HCT116 (cell line): Measurements from ENCODE around the gene CST6. TPM values are rescaled to one million over a fixed set of nuclear protein-coding genes. Genes with fewer than 3 reads are reported as not detected.

Experiments
- ATAC-seq: fragments of 200-7000 bp; cut with Tn5 transposase; 2 replicates; pipeline ENCODE4 v1.9.1; 2020; ENCODE audit warnings: mild to moderate bottlenecking, moderate library complexity
- BruUV-seq: library from RNA; stranded (reverse); fragments of 400-500 nt; replicated peaks from 2 replicates; lab custom pipeline; 2021; lab: Mats Ljungman, UMichigan
- CTCF ChIA-PET: fragments of 300-600 bp; sonication (Branson Sonifier 250); formaldehyde crosslinking; loops from one replicate; lab custom pipeline; 2021; ENCODE audit warnings: antibody characterized with exemption; lab: Charles Lee
- POLR2A ChIA-PET: fragments of 300-600, 350-600 bp; sonication (Branson Sonifier 250); formaldehyde crosslinking; loops from one replicate; lab custom pipeline; 2021; ENCODE audit warnings: antibody characterized with exemption; lab: Charles Lee
- RAD21 ChIA-PET, 2 experiments: fragments of 300-600 bp; sonication (Branson Sonifier 250); formaldehyde crosslinking; loops; one replicate each; lab custom pipeline; 2023; ENCODE audit warnings: low total read pairs in 2 of 2; ENCODE audit not compliant: uncharacterized antibody in 2 of 2, unreplicated experiment in 2 of 2, low non-redundant PET in 1 of 2; lab: Charles Lee
- DNase-seq: peaks from one replicate; pipeline ENCODE4 v3.0.0-alpha.2; 2010; ENCODE audit warnings: low read depth, low spot score
- H2AFZ ChIP-seq: fragments of 200-600 bp; shearing (Covaris generic), sonication (generic); 2 replicates; pipeline ENCODE4 v1.6.1; 2017; ENCODE audit warnings: low read depth, mixed run types, mixed read lengths, antibody characterized with exemption, low read length; ENCODE audit not compliant: poor library complexity, severe bottlenecking
- H3K27ac ChIP-seq: 2 replicates; pipeline ENCODE4 v1.5.1; 2012; ENCODE audit warnings: low read depth, low read length
- H3K27me3 ChIP-seq: fragments of 200-600 bp; sonication (generic); 2 replicates; pipeline ENCODE4 v1.6.1; 2016; ENCODE audit warnings: mixed run types, low read length, mixed read lengths; ENCODE audit not compliant: insufficient read depth
- H3K36me3 ChIP-seq, 2 experiments: fragments of 200-500 bp in 1 of 2; fragments of 200-600 bp in 1 of 2; sonication (Bioruptor generic) in 1 of 2; sonication (generic) in 1 of 2; 2 replicates each; pipeline versions ENCODE4 v1.5.1 to v1.6.1; 2014 to 2016; ENCODE audit warnings: low read length in 2 of 2, inconsistent platforms in 1 of 2, mixed read lengths in 1 of 2, mixed run types in 1 of 2; ENCODE audit not compliant: insufficient read depth in 2 of 2, control insufficient read depth in 1 of 2
- H3K4me1 ChIP-seq, 2 experiments: fragments of 200-600 bp in 1 of 2; sonication (generic) in 1 of 2; 2 replicates each; pipeline versions ENCODE4 v1.5.1 to v1.6.1; 2012 to 2017; ENCODE audit warnings: low read length in 2 of 2, inconsistent platforms in 1 of 2, mild to moderate bottlenecking in 1 of 2, mixed read lengths in 1 of 2, mixed run types in 1 of 2, moderate library complexity in 1 of 2; ENCODE audit not compliant: insufficient read depth in 2 of 2, control insufficient read depth in 1 of 2
- H3K4me2 ChIP-seq: fragments of 200-600 bp; sonication (generic); 2 replicates; pipeline ENCODE4 v1.6.1; 2017; ENCODE audit warnings: mixed run types, low read length, mixed read lengths
- H3K4me3 ChIP-seq, 2 experiments: fragments of 200-600 bp in 1 of 2; sonication (generic) in 1 of 2; replicated peaks in 1 of 2; 2 replicates each; pipeline ENCODE4 v1.5.1; 2011 to 2016; ENCODE audit warnings: low read length in 2 of 2, control low read depth in 1 of 2, low read depth in 1 of 2, mild to moderate bottlenecking in 1 of 2, mixed read lengths in 1 of 2, mixed run types in 1 of 2
- H3K79me2 ChIP-seq: fragments of 200-600 bp; sonication (generic); 2 replicates; pipeline ENCODE4 v1.6.1; 2017; ENCODE audit warnings: mild to moderate bottlenecking, mixed run types, low read length, moderate library complexity, mixed read lengths; ENCODE audit not compliant: insufficient read depth
- H3K9ac ChIP-seq: fragments of 200-600 bp; sonication (generic); 2 replicates; pipeline ENCODE4 v1.6.1; 2016; ENCODE audit warnings: low read length, mixed read lengths
- H3K9me2 ChIP-seq: fragments of 200-600 bp; sonication (generic), shearing (Covaris generic); 2 replicates; pipeline ENCODE4 v1.6.1; 2017; ENCODE audit warnings: mixed run types, mild to moderate bottlenecking, moderate library complexity; ENCODE audit not compliant: insufficient read depth
- H3K9me3 ChIP-seq, 2 experiments: fragments of 200-500 bp in 1 of 2; fragments of 200-600 bp in 1 of 2; sonication (Bioruptor generic) in 1 of 2; sonication (generic) in 1 of 2; 2 replicates each; pipeline ENCODE4 v1.6.1; 2014 to 2017; ENCODE audit warnings: low read length in 2 of 2, mixed read lengths in 2 of 2, inconsistent platforms in 1 of 2, low read depth in 1 of 2, mild to moderate bottlenecking in 1 of 2, mixed run types in 1 of 2, moderate library complexity in 1 of 2; ENCODE audit not compliant: control insufficient read depth in 1 of 2, insufficient read depth in 1 of 2
- H4K20me1 ChIP-seq: fragments of 200-600 bp; sonication (generic), shearing (Covaris generic); 2 replicates; pipeline ENCODE4 v1.6.1; 2017; ENCODE audit warnings: mixed run types, mild to moderate bottlenecking, moderate library complexity; ENCODE audit not compliant: insufficient read depth
- ATF3 ChIP-seq: IDR thresholded peaks from 2 replicates; pipeline ENCODE4 v1.6.1; 2012
- CBX3 ChIP-seq: IDR thresholded peaks from 2 replicates; pipeline ENCODE4 v1.6.1; 2012; ENCODE audit warnings: low read depth
- CEBPB ChIP-seq: IDR thresholded peaks from 2 replicates; pipeline ENCODE4 v1.6.1; 2012; ENCODE audit warnings: low read depth
- EZH2phosphoT487 ChIP-seq: fragments of 200-600 bp; IDR thresholded peaks from 2 replicates; pipeline ENCODE4 v1.6.1; 2018; ENCODE audit warnings: antibody characterized with exemption, borderline replicate concordance
- MAX ChIP-seq: IDR thresholded peaks from 2 replicates; pipeline ENCODE4 v1.6.1; 2012
- POLR2A ChIP-seq: IDR thresholded peaks from 2 replicates; pipeline ENCODE4 v1.7.0; 2011; ENCODE audit warnings: borderline replicate concordance; ENCODE audit not compliant: insufficient read depth, insufficient read length; ENCODE audit errors: extremely low read depth
- POLR2AphosphoS5 ChIP-seq: IDR thresholded peaks from 2 replicates; pipeline ENCODE4 v1.6.1; 2011; ENCODE audit warnings: mild to moderate bottlenecking, low read depth, low read length, moderate library complexity
- RAD21 ChIP-seq: IDR thresholded peaks from 2 replicates; pipeline ENCODE4 v1.6.1; 2012; ENCODE audit warnings: low read depth, mild to moderate bottlenecking
- REST ChIP-seq: IDR thresholded peaks from 2 replicates; pipeline ENCODE4 v1.6.1; 2012; ENCODE audit warnings: low read depth
- SIN3A ChIP-seq: IDR thresholded peaks from 2 replicates; pipeline ENCODE4 v1.6.1; 2012; ENCODE audit warnings: low read depth
- SRF ChIP-seq: IDR thresholded peaks from 2 replicates; pipeline ENCODE4 v1.6.1; 2012; ENCODE audit warnings: low read depth
- TCF7L2 ChIP-seq: IDR thresholded peaks from 2 replicates; pipeline ENCODE4 v1.7.0; 2011; ENCODE audit warnings: borderline replicate concordance, inconsistent platforms; ENCODE audit not compliant: insufficient read depth, insufficient read length; ENCODE audit errors: extremely low read depth
- YY1 ChIP-seq: IDR thresholded peaks from 2 replicates; pipeline ENCODE4 v1.6.1; 2011; ENCODE audit warnings: low read length, low read depth, moderate library complexity, mild to moderate bottlenecking; ENCODE audit not compliant: insufficient replicate concordance; ENCODE audit errors: extremely low read depth
- ZNF274 ChIP-seq: fragments of 200-500 bp; sonication (Bioruptor generic); IDR thresholded peaks from 2 replicates; pipeline ENCODE4 v1.6.1; 2014; ENCODE audit warnings: mild to moderate bottlenecking, low read depth, low read length, inconsistent platforms
- intact Hi-C: fragments of 100-400 bp; cut with micrococcal nuclease; formaldehyde crosslinking; loops from 2 replicates; pipeline ENCODE4 v1.10.0; 2022
- total RNA-seq: library from RNA; stranded (reverse); gene quantifications from one replicate; pipeline ENCODE4 v1.2.1, GENCODE V29; 2021; ENCODE audit not compliant: unreplicated experiment

Gene CST6
- total RNA-seq, 1 experiment from 2014 or later: 68.1 TPM

GRCh38 chr11:66007201-66007634 is 4.6 kb upstream of the CST6 start:
- no peak overlapping the region for H2AFZ ChIP-seq
- no peaks in the 10 kb centered on the region for H3K9me2 ChIP-seq
- ATAC-seq (no peak), DNase-seq (no peak)
- no peaks in the 10 kb centered on the region for H3K9me3 ChIP-seq
- TF ChIP-seq TCF7L2 (no peak), POLR2AphosphoS5 (no peak), POLR2A (no peak), CEBPB (no peak), EZH2phosphoT487 (no peak), CBX3 (no peak), ATF3 (no peak), ZNF274 (no peak), REST (no peak), MAX (no peak), SIN3A (no peak), RAD21 (no peak), SRF (no peak), YY1 (no peak)
- H3K4me3 ChIP-seq: no peak overlapping the region
- H3K4me1 ChIP-seq: peaks cover 44 to 83% of the 10 kb centered on the region in 2 experiments
- peak overlapping the region; percentile 44 for H3K9ac ChIP-seq
- intact Hi-C loops: no loop called here
- no peaks in the 10 kb centered on the region for H4K20me1 ChIP-seq
- peaks cover 11 to 24% of the 10 kb centered on the region in 2 experiments for H3K36me3 ChIP-seq
- H3K79me2 ChIP-seq: peaks cover 24% of the 10 kb centered on the region
- H3K27me3 ChIP-seq: no peaks in the 10 kb centered on the region
- POLR2A ChIA-PET: no interaction called here
- CTCF ChIA-PET: interaction anchor here (1.3 kb wide), 1 partner anchor 15 kb away, joined by 5 read pairs; no protein-coding TSS in a partner anchor
- H3K4me2 ChIP-seq: peak overlapping the region; percentile 36
- peak overlapping the region; percentile 38 for H3K27ac ChIP-seq
- RAD21 ChIA-PET: no interaction called here
- BruUV-seq: no TSS peak
